Measurements from ENCODE around the gene SLC34A1.

The SLC34A1 gene

GRCh38 chr5:177389241-177390169 lies 5.3 kb downstream of the SLC34A1 start:
- peak; percentile 68 for DNase-seq

GRCh38 chr5:177390363-177391300 lies 6.4 kb downstream of the SLC34A1 start:
- DNase-seq: no peak

GRCh38 chr5:177392765-177393164 lies 8.5 kb downstream of the SLC34A1 start:
- no peak for DNase-seq

GRCh38 chr5:177393206-177393765 lies 9.1 kb downstream of the SLC34A1 start:
- no peak for DNase-seq

DNA sequence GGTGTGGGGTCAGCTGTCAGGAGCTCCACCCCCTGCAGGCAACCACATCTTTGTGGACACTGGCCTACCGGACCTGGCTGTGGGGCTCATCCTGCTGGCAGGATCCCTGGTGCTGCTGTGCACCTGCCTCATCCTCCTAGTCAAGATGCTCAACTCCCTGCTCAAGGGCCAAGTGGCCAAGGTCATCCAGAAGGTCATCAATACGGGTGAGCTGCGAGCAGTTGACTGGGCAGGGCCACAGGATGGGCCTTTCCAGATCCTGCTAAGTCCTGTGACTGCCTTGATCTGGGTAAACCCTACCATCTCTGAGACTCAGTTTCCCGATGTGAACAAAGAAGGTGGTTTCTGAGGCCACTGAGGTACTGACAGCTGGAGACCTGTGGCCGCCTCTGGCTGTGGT lies 9.8 kb downstream of the SLC34A1 start:
- DNase-seq: no peak

- no peak for DNase-seq
These were observed 11.8 kb downstream of the SLC34A1 start for GRCh38 chr5:177396078-177396477.

- DNase-seq: no peak
These were observed 12.6 kb downstream of the SLC34A1 start for GRCh38 chr5:177396807-177397206.

DNA sequence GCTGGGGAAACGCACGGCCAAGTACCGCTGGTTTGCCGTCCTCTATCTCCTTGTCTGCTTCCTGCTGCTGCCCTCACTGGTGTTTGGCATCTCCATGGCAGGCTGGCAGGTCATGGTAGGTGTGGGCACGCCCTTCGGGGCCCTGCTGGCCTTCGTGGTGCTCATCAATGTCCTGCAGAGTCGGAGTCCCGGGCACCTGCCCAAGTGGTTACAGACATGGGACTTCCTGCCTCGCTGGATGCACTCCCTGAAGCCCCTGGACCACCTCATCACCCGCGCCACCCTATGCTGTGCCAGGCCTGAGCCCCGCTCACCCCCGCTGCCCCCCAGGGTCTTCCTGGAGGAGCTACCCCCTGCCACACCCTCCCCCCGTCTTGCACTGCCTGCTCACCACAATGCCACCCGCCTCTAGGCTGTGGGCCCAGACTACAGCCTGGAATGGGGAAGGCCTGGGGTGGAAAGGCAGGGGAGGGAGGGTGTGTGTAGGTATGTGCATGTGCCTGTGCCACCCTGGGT lies 13.7 kb downstream of the SLC34A1 start:
- DNase-seq: no peak

DNA sequence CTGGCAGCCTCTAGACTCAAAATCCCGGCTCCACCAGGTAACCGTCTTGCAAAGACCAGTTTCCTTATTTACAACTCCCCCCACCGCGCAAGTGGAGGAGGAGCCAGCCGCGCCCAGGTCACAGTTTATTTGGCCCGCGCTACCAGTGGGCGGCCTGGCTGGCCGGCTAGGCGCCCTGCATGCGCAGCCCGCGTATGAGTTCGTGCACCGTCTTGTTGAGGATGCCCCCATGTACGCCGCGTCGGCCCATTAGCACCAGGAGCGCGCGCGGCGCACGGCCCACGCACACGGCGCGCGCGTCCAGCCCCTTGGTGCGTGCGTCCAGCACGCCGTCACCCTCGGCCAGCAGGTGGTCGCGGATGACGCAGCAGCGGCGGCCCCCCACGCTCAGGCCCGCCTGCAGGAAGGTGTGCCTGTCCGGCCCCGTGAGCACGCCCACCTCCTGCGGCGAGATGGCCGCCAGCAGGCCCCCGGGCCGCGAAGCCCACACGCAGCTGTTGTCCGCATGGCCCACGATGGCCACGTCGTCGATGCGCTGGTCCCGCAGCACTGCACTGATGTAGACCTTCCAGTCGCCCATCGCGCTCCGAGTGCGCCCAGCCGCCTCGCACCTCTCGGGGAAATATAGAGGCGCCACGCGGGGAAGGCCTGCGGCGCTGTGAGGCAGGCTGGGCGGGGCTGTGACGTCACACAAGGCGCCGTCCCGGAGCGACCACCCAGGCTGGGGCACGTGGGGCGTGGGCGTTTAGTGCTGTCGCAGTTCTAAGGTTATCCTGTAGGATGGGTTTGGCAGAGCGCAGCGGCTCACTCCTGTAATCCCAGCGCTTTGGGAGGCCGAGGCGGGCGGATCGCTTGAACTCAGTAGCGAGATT lies 16.0 kb downstream of the SLC34A1 start, which contains the start of gene PFN3:
PFN3 (minus strand) TSS at position 665 of the 872 bp plus-strand sequence; CDS start at position 580, 85 bp downstream.
- DNase-seq: no peak

DNA sequence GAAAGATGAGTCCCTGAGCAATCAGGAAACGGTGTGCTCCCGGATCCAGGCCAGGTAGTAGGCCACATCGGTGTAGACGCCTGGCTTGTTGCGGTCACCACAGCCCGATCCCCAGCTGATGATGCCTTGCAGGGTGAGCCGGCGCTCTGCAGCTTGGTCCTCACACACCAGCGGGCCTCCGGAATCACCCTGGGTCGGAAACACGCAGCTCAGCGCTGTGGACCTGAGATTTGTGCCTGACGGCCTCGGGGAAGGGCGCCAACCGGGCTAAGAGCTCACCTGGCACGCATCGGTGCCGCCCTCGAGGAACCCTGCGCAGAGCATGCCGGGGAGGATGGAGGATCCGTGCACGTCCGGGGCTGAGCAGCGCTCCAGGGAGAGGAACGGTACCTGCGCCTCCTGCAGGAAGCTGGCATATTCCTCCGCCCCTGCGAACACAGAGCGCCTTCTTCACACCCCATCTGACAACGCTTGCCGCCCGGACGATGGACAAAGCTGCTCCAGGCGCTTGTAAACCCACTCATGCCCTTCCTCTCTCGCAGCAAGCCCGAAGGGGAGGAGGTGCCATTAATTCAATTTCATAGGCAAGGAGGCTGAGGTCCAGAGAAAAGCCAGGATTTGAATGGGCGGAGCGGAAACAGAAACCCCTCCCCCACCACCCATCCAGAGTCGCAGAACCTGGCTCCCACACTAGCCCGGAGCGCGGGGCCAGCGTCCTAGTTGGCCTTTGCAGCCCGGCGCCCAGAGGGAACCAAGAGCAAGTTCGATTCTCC lies 18.2 kb downstream of the SLC34A1 start:
- DNase-seq: no peak

- no peak for DNase-seq
These were observed 19.0 kb downstream of the SLC34A1 start for GRCh38 chr5:177403102-177403791.

- DNase-seq: peak; percentile 33
These were observed 19.8 kb downstream of the SLC34A1 start for GRCh38 chr5:177403792-177404640.

GRCh38 chr5:177404641-177405179 lies 20.5 kb downstream of the SLC34A1 start:
- no peak for DNase-seq

- DNase-seq: no peak
These were observed 21.1 kb downstream of the SLC34A1 start for GRCh38 chr5:177405312-177405711.

DNA sequence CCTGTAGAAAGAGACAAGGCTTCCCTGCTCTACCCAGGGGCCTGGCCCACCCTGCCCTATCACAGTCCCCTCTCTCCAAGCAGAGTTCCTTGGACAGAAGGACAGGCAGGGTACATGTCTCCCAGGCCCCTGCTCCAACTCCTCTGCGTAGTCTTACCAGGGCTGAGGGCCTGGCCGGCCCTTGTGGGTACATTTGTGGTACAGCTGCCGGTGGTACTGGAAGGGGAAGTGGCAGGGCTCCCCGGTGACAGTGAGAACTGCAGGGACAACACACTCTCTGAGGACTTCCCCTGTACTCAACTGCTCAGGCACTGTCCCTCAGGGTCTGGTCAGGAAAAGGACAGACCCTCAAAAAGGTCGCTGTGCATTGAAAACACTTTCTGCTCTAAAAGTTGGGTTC lies 21.6 kb downstream of the SLC34A1 start:
- DNase-seq: no peak

- no peak for DNase-seq
These were observed 25.0 kb downstream of the SLC34A1 start, which contains the start of gene F12 for GRCh38 chr5:177409043-177409801. Gene F12 (minus strand): TSS chr5:177409564. CDS start chr5:177409527, 37 bp downstream.

GRCh38 chr5:177410575-177410974 lies 26.3 kb downstream of the SLC34A1 start:
- DNase-seq: no peak

- no peak for DNase-seq
These were observed 28.5 kb downstream of the SLC34A1 start for GRCh38 chr5:177412603-177413233.
